K562 (cell line): Measurements from ENCODE around the gene TRIM2.

ENCODE experiments used
- BMI1 ChIP-seq: fragments of 150-350 bp; IDR thresholded peaks from 2 replicates; pipeline ENCODE4 v1.6.1; 2014; ENCODE audit warnings: low read length
- BRF2 ChIP-seq: IDR thresholded peaks from 3 replicates; pipeline ENCODE4 v1.6.1; 2011; ENCODE audit warnings: borderline replicate concordance, mild to moderate bottlenecking; ENCODE audit not compliant: insufficient read length, insufficient read depth
- CTCF ChIP-seq, 3 experiments: IDR thresholded peaks in 2 of 3; conservative IDR thresholded peaks in 1 of 3; 2 replicates each; pipeline ENCODE4 v1.5.1; 2011 to 2012; ENCODE audit warnings: low read length in 3 of 3, mild to moderate bottlenecking in 3 of 3, control low read depth in 2 of 3, improper control_type of control experiment in 1 of 3, inconsistent platforms in 1 of 3, low read depth in 1 of 3, mixed read lengths in 1 of 3, moderate library complexity in 1 of 3; ENCODE audit not compliant: insufficient read depth in 2 of 3
- FOXM1 ChIP-seq, 2 experiments: fragments of 450-650 bp in 1 of 2; sonication (generic) in 1 of 2; formaldehyde crosslinking in 1 of 2; IDR thresholded peaks; 2 replicates each; pipeline versions ENCODE4 v1.6.1 to v1.9.0; 2017 to 2022; ENCODE audit warnings: low read depth in 2 of 2, mild to moderate bottlenecking in 2 of 2, missing genetic modification reagents in 1 of 2, moderate library complexity in 1 of 2
- RAD21 ChIP-seq, 2 experiments: fragments of 250-450 bp in 1 of 2; fragments of 450-650 bp in 1 of 2; sonication (Bioruptor Pico) in 1 of 2; formaldehyde crosslinking in 1 of 2; IDR thresholded peaks in 1 of 2; conservative IDR thresholded peaks in 1 of 2; 2 replicates each; pipeline versions ENCODE4 v1.4.0 to v1.8.0; 2020 to 2022; ENCODE audit warnings: mild to moderate bottlenecking in 2 of 2, moderate library complexity in 1 of 2
- USF1 ChIP-seq: sonication (generic); formaldehyde crosslinking; IDR thresholded peaks from 2 replicates; pipeline ENCODE4 v1.9.0; 2022; ENCODE audit warnings: mild to moderate bottlenecking, missing genetic modification reagents
- ZNF583 ChIP-seq: fragments of 250-450 bp; sonication (Bioruptor Pico); IDR thresholded peaks from 2 replicates; pipeline ENCODE4 v1.4.0; 2020

- no peak for TF ChIP-seq CTCF (IDR thresholded peaks at IDR 0.05 in 2 of 3, conservative IDR thresholded peaks at IDR 0.05 in 1 of 3; ENCODE audit: insufficient read depth in 2 of 3, low read depth in 1 of 3, low read length in 3 of 3)
- TF ChIP-seq RAD21 (CRISPR knock-in tag; conservative IDR thresholded peaks at IDR 0.05 in 1 of 2, IDR thresholded peaks at IDR 0.05 in 1 of 2) = no peak
- no peak for TF ChIP-seq BRF2
- TF ChIP-seq ZNF583 = no peak
- no peak for TF ChIP-seq USF1 (CRISPR knock-in tag)
- no peak for TF ChIP-seq BMI1
- TF ChIP-seq FOXM1 (IDR thresholded peaks at IDR 0.05; ENCODE audit: low read depth) = no peak
- no peak for TF ChIP-seq FOXM1 (CRISPR knock-in tag; IDR thresholded peaks at IDR 0.05; ENCODE audit: low read depth)
Measured at GRCh38 chr4:153242839-153243324, 38.6 kb downstream of the TRIM2 start.
